ENCODE data around the gene HDAC7. TPM values are rescaled to one million over a fixed set of nuclear protein-coding genes. Genes with fewer than 3 reads are reported as not detected.
"Not testable (repeated sequence)": the region's sequence is repeated elsewhere in the genome, so short reads cannot be mapped to it uniquely, and the experiment has no call there.

HDAC7 gene
- polyA plus RNA-seq, 1 experiment: 67.0 TPM

- TF ChIP-seq, protein P1, sequence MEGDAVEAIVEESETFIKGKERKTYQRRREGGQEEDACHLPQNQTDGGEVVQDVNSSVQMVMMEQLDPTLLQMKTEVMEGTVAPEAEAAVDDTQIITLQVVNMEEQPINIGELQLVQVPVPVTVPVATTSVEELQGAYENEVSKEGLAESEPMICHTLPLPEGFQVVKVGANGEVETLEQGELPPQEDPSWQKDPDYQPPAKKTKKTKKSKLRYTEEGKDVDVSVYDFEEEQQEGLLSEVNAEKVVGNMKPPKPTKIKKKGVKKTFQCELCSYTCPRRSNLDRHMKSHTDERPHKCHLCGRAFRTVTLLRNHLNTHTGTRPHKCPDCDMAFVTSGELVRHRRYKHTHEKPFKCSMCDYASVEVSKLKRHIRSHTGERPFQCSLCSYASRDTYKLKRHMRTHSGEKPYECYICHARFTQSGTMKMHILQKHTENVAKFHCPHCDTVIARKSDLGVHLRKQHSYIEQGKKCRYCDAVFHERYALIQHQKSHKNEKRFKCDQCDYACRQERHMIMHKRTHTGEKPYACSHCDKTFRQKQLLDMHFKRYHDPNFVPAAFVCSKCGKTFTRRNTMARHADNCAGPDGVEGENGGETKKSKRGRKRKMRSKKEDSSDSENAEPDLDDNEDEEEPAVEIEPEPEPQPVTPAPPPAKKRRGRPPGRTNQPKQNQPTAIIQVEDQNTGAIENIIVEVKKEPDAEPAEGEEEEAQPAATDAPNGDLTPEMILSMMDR (IDR thresholded peaks at IDR 0.05; ENCODE audit: insufficient read depth, low read depth, low read length): no peak
- no peaks in the 10 kb centered on the region for H3K27me3 ChIP-seq (ENCODE audit: control insufficient read depth, insufficient read depth, low read length)
- no peak overlapping the region for H3K4me3 ChIP-seq (ENCODE audit: low read depth, low read length)
- no peak for DNase-seq (ENCODE audit: low read depth)
- CTCF ChIA-PET: interaction anchor here (1.4 to 17.0 kb wide), 4 partner anchors 101 to 127 kb away, joined by 4 to 248 read pairs (median 72); partner anchors contain the start of gene TMEM106C
- H3K36me3 ChIP-seq (ENCODE audit: control insufficient read depth, insufficient read depth, low read length): peaks cover 12% of the 10 kb centered on the region
- POLR2A ChIA-PET: no interaction called here
These were observed 23.7 kb upstream of the HDAC7 start for GRCh38 chr12:47843226-47843980.

GRCh38 chr12:47842543-47842942, 22.8 kb upstream of the HDAC7 start:
- CTCF ChIA-PET: interaction anchor here (1.2 to 17.0 kb wide), 8 partner anchors 40 to 323 kb away, joined by 4 to 248 read pairs (median 72); partner anchors contain the start of gene TMEM106C
- H3K27me3 ChIP-seq (ENCODE audit: control insufficient read depth, insufficient read depth, low read length); POLR2A ChIA-PET; H3K4me3 ChIP-seq (ENCODE audit: low read depth, low read length); DNase-seq (ENCODE audit: low read depth): not testable (repeated sequence)
- peaks cover 12% of the 10 kb centered on the region for H3K36me3 ChIP-seq (ENCODE audit: control insufficient read depth, insufficient read depth, low read length)

GRCh38 chr12:47841910-47842309, 22.2 kb upstream of the HDAC7 start:
- ChIA-PET CTCF (interaction anchor here (1.2 to 17.0 kb wide), 9 partner anchors 26 to 323 kb away, joined by 4 to 248 read pairs (median 64); partner anchors contain the start of gene ENDOU), POLR2A (interaction anchor here (0.8 kb wide), 1 partner anchor 63 kb away, joined by 5 read pairs; no protein-coding TSS in a partner anchor)
- Histone ChIP-seq H3K4me3 (ENCODE audit: low read depth, low read length) (no peak overlapping the region), H3K27me3 (ENCODE audit: control insufficient read depth, insufficient read depth, low read length) (no peaks in the 10 kb centered on the region), H3K36me3 (ENCODE audit: control insufficient read depth, insufficient read depth, low read length) (peaks cover 12% of the 10 kb centered on the region)
- DNase-seq (ENCODE audit: low read depth): no peak
- TF ChIP-seq, protein P1 (IDR thresholded peaks at IDR 0.05; ENCODE audit: insufficient read depth, low read depth, low read length): no peak

- Histone ChIP-seq H3K4me3 (ENCODE audit: low read depth, low read length) (no peak overlapping the region), H3K27me3 (ENCODE audit: control insufficient read depth, insufficient read depth, low read length) (no peaks in the 10 kb centered on the region), H3K36me3 (ENCODE audit: control insufficient read depth, insufficient read depth, low read length) (peaks cover 11% of the 10 kb centered on the region)
- ChIA-PET CTCF (interaction anchor here (1.2 to 17.0 kb wide), 13 partner anchors 23 to 324 kb away, joined by 3 to 248 read pairs (median 6); partner anchors contain the start of genes ENDOU, TMEM106C and VDR), POLR2A (interaction anchor here (0.8 kb wide), 1 partner anchor 64 kb away, joined by 5 read pairs; no protein-coding TSS in a partner anchor)
- no peak for DNase-seq (ENCODE audit: low read depth)
- TF ChIP-seq, protein P1 (IDR thresholded peaks at IDR 0.05; ENCODE audit: insufficient read depth, low read depth, low read length): no peak
These were observed 21.8 kb upstream of the HDAC7 start for GRCh38 chr12:47841501-47841900.

- POLR2A ChIA-PET: no interaction called here
- no peaks in the 10 kb centered on the region for H3K27me3 ChIP-seq (ENCODE audit: control insufficient read depth, insufficient read depth, low read length)
- DNase-seq (ENCODE audit: low read depth): no peak
- peaks cover 7% of the 10 kb centered on the region for H3K36me3 ChIP-seq (ENCODE audit: control insufficient read depth, insufficient read depth, low read length)
- CTCF ChIA-PET: interaction anchor here (1.4 to 17.0 kb wide), 15 partner anchors 22 to 134 kb away, joined by 3 to 248 read pairs (median 36); partner anchors contain the start of genes ENDOU, RPAP3, TMEM106C and VDR
- H3K4me3 ChIP-seq (ENCODE audit: low read depth, low read length): no peak overlapping the region
- TF ChIP-seq, protein P1 (IDR thresholded peaks at IDR 0.05; ENCODE audit: insufficient read depth, low read depth, low read length): no peak
These were observed 20.9 kb upstream of the HDAC7 start for GRCh38 chr12:47840571-47840970.
